Eye (tissue), 1 donor: ENCODE results near the gene ELOF1.
"Not testable (repeated sequence)": the region's sequence is repeated elsewhere in the genome, so short reads cannot be mapped to it uniquely, and the experiment has no call there.

ENCODE experiments used
- DNase-seq: peaks from one replicate; pipeline ENCODE4 v3.0.0-alpha.2; 2015

Gene ELOF1

GRCh38 chr19:11566164-11566563, 7.1 kb upstream of the ELOF1 start:
- DNase-seq, result no peak

DNA sequence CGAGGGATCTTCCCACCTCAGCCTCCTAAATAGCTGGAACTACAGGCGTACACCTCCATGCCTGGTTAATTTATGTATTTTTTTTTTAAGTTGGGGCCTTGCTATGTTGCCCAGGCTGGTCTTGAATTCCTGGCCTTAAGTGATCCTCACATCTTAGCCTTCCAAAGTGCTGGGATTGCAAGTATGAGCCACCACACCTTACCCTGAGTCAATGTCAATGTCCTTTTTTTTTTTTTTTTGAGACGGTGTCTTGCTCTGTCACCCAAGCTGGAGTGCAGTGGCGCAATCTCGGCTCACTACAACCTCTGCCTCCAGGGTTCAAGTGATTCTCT, 6.6 kb upstream of the ELOF1 start:
- not testable (repeated sequence) for DNase-seq

- DNase-seq, result not testable (repeated sequence)
Observed at GRCh38 chr19:11564082-11564807, 5.2 kb upstream of the ELOF1 start.

DNA sequence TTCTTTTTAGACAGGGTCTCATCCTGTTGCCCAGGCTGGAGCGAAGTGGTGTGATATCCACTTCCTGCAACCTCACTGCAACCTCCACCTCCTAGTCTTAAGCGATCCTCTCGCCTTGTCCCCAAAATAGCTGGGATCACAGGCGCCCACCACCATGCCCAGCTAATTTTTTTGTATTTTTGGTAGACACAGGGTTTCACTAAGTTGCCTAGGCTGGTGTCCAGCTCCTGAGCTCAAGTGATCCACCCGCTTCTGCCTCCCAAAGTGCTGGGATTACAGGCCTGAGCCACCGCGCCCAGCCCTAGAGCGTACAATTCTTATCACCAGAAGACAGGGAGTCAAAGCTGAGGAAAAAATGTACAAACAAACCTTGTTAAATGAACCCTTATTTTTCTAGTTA, 4.5 kb upstream of the ELOF1 start:
- DNase-seq, result no peak

- DNase-seq, result peak; percentile 87
Observed at GRCh38 chr19:11560404-11561051, 1.5 kb upstream of the ELOF1 start.

DNA sequence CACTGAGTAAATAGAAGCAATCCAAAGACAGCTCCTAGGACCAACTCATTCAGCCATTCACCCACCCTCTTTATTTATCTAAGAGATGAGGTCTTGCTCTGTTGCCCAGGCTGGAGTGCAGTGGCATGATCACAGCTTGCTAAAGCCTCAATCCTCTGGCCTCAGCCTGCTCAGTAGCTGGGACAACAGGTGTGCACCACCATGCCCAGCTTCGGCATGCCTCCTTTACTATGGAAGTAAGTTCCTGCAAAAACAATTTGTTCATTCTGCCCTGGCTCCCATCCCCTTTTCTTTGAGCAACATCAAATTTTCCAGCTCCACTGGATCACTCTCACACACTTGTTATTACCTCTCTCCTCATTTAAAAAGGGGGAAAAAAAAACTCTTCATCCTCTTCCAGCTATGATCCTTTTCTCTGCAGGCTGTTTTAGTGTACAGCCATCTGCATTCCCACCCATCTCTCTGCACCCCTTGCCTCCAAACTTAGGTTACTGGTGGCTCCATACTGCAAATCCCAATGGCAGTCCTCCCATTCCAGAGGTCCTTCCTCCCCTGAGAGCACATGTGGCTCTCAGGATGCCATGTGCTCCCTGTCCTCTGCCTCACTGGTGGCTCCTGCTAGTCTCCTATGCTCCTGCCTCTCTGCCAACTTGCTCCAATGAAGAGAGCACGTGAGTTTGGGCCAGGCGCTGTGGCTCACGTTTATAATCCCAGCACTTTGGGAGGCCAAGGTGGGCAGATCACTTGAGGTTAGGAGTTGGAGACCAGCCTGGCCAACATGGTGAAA, 2.2 kb downstream of the ELOF1 start:
- no peak for DNase-seq

- no peak for DNase-seq
Observed at GRCh38 chr19:11555246-11555645, 3.8 kb downstream of the ELOF1 start.

- DNase-seq, result no peak
Observed at GRCh38 chr19:11554160-11554559, 4.9 kb downstream of the ELOF1 start.

DNA sequence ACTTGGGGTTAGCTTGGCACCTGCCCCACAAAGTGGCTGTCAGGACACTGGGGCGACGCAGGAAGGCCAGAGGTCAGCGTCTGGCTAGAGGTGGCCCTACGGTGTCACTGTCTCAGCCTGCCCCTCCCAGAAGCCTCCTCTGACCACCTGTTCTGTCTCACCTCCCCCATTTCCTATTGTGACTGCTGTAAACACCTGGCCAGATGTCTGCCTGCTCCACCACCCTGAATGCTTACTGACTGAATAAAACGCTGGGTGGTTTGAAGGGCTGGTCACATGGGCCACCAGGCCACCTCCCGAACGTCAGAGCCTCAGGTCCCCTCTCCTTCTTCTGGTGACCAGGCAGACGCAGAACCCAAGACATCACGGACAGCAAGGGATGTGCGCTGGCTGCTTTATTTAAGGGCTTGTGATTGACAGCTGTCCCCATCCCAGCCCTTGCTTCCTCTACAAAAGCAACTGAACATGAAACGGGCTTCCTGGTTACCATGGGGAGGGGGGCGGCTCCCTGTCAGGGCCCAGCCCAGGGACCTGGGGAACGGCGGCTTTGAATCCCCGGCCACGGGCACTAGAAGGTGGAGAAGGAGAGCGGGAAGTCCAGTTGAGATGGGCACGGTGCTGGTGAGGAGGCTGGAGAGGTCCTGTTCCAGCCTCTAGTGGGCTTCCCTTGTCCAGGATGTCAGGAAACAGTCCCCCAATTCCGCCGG, 6.2 kb downstream of the ELOF1 start:
- no peak for DNase-seq

- DNase-seq, result no peak
Observed at GRCh38 chr19:11551603-11552235, 7.3 kb downstream of the ELOF1 start.

- DNase-seq, result no peak
Observed at GRCh38 chr19:11550265-11550664, 8.8 kb downstream of the ELOF1 start.

GRCh38 chr19:11549386-11549953, 9.6 kb downstream of the ELOF1 start:
- DNase-seq, result no peak

DNA sequence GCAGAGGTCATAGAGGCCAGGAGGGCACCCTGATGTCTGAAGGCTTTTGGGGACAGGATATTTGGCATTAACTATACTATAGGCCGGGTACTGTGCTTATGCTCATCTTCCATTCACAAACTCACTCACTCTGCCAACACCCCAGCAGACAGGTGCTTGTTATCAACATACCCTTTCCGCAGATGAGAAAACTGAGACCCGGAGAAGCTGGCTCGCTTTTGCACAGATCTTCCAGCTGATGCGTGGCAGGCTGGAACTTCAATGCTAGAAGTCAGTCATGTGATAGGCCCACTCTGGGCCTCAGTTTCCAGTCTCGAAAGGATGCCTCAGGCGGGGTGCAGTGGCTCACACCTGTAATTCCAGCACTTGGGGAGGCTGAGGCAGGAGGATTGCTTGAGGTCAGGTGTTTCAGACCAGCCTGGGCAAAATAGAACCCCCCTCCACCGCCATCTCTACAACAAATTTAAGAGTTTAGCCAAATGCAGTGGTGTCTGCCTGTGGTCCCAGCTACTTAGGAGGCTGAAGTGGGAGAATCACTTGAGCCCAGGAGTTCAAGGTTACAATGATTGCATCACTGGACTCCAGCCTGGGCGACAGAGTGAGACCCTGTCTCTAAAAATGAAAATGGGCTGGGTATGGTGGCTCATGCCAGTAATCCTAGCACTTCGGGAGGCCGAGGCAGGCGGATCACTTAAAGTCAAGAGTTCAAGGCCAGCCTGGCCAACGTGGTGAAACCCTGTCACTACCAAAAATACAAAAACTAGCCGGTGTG, 10.9 kb downstream of the ELOF1 start:
- no peak for DNase-seq

- no peak for DNase-seq
Observed at GRCh38 chr19:11541238-11541637, 17.8 kb downstream of the ELOF1 start.

GRCh38 chr19:11540645-11541044, 18.4 kb downstream of the ELOF1 start:
- DNase-seq, result no peak

DNA sequence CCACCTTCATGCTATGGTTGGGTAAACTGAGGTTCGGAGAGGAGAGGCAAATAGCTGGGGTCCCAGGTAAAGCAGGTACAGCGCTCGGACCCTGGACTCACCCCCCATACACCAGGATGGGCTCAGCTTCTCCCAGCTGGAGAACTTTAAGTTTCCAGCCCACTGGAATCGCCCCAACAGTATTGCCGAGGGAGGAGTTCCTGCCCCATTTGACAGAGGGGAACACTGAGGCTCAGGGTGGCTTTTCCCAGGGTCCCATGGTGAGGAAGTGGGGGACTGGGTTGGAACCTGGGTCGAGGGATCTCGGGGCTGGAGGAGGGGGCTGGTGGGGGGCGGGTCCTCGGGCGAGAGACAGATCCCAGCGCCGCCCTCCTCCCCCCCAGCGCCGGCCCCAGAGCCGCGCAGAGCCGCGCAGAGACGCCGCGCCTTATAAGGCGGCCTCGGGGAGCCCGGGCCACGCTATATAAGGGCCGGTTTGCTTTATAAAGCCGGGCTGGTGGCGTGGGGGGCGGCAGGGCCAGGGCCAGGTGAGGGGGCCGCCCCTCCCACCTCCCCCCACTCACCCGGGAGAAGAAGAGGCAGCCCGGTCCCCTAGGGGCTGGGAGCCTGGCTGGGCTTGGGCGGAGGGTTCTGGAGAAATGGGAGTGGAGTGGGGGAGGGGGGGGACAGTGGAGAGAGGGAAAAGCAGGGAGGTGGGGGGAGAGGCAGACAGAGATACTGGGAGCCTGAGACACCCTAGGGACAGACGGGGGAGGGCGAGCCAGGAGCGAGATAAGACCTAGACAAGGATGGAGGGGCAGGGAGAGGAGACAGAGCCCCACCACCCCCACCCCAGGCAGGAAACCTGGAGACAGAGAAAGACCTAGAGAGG, 19.3 kb downstream of the ELOF1 start:
- peak; percentile 48 for DNase-seq

- DNase-seq, result peak; percentile 57
Observed at GRCh38 chr19:11538232-11539036, 20.6 kb downstream of the ELOF1 start, which contains the start of gene CNN1. Gene CNN1 (plus strand): TSS chr19:11538851. CDS start chr19:11538928, 77 bp downstream.

DNA sequence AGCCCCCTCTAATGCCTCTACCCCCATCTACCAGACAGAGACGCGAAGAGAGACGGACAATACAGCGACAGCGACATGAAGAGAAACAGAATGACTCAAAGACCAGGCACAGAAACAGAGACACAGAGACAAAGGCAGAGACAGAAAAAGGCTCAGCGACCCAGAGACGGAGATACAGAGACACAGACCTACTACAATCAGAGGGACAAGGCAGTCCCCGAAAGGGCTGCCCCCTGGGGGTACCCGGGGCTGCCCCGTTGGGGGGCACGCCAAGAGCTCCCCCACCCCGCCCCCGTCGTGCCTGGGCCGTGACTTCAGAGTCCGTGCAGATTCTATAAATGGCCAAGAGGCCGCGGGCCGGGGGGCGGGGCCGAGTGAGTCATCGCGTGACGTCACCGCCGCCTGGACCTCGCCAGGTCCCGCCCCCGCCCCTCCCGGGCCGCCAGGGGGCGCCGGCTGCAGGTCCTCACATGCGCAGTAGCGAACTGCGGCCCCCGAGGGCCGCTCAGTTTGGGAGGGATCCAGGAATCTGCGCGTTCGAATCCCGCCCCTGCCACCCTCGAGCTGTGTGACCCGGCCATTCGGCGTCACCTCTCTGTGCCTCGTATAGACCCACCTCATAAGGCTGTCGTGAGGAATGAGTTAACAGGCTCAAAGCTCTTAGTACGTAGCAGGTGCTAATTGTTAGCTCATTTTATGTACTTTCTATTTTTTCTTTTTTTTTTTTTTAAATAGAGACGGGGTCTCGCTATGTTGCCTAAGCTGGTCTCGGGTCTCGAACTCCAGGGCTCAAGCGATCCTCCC, 23.0 kb downstream of the ELOF1 start:
- peak; percentile 93 for DNase-seq

DNA sequence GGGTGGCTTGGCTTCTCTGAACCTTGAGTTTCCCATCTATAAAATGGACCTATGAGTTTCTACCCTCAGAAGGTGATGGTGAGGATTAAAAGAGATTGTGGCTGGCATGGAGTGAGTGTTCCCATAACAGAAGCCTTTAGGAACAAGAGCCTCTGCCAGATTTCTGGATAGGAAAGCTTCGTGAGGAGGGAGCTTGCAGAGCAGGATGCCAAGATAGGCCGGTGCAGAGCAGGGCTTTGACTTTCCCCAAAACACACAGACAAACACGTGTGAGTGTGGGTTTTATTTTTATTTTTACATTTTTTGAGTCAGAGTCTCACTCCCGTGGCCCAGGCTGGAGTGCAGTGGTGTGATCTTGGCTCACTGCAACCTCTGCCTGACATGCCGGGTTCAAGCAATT, 24.1 kb downstream of the ELOF1 start:
- no peak for DNase-seq
